Measurements from ENCODE around the gene RNF34.

The RNF34 gene

DNA sequence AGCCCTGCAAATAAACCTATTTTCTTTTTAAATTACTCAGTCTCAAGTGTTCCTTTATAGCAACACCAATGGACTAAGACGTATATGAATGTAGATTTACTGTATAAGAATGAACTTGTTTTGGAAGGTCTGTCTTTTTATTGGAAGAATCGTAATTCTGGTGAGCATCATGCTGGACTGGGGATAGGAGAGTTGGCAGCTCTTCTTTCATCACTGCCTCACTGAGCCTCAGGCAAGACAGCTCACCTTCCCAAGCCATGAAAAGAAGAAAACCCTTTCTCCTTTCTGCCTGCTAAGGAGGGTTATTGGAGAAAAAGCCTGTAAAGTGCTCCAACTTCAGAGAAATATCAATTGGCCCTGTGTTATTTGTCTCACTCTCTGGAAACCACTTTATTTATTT is 9.1 kb upstream of the RNF34 start:
- no peak for DNase-seq

DNA sequence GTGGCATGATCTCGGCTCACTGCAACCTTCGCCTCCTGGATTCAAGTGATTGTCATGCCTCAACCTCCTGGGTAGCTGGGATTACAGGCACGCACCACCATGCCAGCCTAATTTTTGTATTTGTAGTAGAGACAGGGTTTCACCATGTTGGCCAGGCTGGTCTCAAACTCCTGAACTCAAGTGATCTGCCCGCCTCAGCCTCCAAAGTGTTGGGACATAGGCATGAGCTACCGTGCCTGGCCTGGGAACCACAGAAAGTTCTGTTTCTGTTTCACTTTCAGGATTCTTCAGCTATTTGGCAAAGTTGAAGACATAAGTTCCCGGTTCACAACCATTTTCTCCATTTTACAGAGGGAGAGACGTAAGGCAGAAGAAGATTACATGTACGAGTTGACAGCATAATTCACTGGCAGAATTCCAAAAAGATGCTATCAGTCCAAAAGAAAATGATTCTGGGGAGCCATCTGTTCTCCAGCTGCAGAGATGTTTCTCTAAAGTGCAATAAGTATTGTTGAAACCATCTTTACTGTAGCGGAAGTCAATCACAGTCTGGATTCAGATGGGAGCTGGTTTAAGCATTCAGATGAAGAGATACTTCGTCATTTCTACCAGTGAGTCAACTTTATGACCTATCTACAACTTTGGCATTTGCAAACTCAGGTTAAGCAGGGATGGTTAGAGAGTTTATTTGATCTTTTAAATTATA is 8.1 kb upstream of the RNF34 start:
- peak; percentile 70 for DNase-seq

GRCh38 chr12:121392325-121392716 is 7.6 kb upstream of the RNF34 start:
- DNase-seq = no peak

DNA sequence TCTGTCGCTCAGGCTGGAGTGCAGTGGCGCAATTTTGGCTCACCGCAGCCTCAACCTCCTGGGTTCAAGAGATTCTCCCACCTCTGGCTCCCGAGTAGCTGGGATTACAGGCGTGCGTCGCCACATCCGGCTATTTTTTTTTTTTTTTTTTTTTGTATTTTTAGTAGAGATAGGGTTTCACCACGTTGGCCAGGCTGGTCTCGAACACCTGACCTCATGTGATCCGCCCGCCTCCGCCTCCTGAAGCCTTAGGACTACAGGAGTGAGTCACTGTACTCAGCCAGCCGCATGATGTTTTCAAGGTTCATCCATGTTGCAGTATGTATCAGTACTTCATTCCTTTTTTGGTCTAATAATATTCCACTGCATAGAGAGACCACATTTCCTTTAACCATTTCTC is 2.4 kb upstream of the RNF34 start:
- no peak for DNase-seq

DNA sequence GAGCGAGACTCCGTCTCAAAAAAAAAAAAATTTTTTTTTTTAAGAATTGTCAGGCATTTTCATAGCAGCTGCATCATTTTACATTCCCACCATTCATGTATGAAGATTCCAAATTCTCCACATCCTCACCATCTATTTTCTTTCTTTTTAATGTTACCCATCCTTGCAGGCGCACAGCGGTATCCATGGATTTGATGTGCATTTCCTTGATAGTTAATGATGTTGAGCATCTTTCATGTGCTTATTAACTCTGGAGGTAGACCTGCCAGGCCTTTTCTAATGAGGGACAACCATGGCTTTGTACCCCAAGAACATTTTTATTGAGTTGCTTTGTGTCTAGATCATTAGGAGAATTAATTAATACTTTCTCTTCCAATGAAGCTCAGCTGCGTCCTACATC is 1.6 kb upstream of the RNF34 start:
- no peak for DNase-seq

DNA sequence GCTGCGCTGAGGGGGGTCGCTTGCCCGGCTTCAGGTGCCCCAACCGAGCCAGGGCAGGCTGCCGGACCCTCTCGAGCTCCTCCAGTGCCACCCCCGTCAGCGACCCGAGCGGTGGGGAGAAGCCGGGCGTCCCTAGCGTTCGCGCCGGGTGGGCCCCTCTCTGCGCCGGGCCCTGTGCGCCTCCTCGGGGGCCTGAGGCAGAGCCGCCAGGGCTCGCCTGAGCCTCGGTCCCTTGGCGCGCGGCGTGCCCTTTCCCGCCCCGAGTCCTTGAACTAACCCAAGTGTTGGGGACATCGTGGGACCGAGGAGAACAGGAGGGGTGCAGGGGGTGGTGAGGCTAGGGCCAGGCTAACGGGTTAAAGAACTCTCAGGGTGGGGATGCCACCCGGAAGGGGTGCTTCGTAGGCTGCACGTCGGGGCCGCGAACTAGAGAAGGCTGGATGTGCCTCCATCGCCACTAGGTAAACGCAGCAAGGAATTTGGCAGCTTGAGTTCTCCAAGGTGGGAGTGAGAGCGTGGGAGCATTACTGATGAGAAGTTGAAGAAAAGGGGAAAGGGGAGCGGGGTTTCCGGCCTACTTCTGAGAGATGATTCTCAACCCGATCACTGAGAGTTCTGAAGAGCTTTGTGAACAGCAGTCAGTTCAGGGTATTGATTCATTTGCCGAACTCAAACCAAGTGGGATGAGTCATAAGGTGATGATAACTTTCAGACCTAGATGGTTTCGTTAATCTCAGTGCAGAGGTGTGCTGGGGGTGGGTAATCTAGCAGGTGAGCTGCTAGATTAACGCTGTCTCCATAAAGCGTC is 618 bp downstream of the RNF34 start:
- peak; percentile 18 for DNase-seq

- DNase-seq = no peak
Measured at GRCh38 chr12:121403721-121404120, 3.8 kb downstream of the RNF34 start.

DNA sequence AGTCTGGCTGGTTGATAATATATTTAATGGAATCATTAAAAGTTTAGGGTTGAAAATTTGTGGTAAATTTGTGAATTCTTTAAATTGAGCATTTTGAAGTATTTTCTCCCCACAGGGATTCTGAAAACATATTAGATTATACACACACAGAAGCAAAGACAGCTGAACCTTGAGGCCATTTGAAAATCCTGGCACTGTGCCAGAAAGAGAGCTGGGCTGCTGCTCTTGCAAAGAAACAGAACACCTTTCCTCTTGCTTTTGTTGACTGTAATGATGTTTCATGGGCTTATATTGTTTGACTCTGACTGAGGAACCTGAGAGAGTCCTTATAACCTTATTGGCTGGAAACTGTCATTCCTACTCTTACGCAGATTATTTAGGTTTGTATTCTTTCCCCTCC is 4.8 kb downstream of the RNF34 start:
- no peak for DNase-seq

DNA sequence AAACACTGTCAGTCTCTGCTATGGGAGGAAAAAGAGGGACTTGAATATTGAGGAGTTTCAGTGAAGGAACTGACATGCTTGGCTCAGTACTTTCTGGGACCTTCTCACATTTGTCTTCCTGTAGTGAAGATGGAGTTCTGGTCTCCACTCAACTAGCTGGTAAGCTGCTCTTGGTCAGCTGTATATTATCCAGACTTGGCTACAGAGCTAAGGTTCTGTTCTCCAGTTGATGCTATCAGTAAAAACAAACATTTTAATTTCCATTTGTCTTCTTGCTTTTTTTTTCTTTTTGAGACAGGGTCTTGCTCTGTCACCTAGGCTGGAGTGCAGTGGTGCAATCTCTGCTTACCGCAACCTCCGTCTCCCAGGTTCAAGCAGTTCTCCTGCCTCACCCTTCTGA is 5.3 kb downstream of the RNF34 start:
- DNase-seq = no peak

DNA sequence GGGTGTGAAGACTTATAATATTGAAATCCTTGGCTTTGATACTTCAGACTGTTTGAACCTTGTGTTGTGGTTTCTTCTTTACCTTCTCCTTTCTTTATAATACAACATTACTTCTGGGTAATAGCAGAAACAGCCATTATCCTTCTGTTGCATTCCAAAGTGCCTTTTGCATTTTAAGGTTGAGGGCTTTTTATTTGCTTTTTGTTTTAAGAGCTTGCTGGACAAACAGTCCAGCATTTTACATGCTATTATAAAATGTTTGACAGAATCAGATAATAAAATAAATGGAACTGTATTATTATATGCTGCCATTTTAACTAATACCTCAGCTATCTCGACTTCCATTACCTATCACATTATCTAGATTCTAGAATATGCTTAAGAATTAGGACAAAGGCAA is 14.0 kb downstream of the RNF34 start:
- no peak for DNase-seq

GRCh38 chr12:121417847-121418246 is 17.9 kb downstream of the RNF34 start:
- no peak for DNase-seq

- DNase-seq = no peak
Measured at GRCh38 chr12:121420109-121420508, 20.2 kb downstream of the RNF34 start.

- no peak for DNase-seq
Measured at GRCh38 chr12:121423253-121423652, 23.3 kb downstream of the RNF34 start.

GRCh38 chr12:121423682-121424623 is 24.0 kb downstream of the RNF34 start:
- DNase-seq = peak; percentile 40

GRCh38 chr12:121424624-121424975 is 24.7 kb downstream of the RNF34 start:
- no peak for DNase-seq

GRCh38 chr12:121427556-121428050 is 27.7 kb downstream of the RNF34 start:
- DNase-seq = no peak

- DNase-seq = no peak
Measured at GRCh38 chr12:121428883-121429282, 29.0 kb downstream of the RNF34 start.

- no peak for DNase-seq
Measured at GRCh38 chr12:121430833-121431415, 31.0 kb downstream of the RNF34 start.

DNA sequence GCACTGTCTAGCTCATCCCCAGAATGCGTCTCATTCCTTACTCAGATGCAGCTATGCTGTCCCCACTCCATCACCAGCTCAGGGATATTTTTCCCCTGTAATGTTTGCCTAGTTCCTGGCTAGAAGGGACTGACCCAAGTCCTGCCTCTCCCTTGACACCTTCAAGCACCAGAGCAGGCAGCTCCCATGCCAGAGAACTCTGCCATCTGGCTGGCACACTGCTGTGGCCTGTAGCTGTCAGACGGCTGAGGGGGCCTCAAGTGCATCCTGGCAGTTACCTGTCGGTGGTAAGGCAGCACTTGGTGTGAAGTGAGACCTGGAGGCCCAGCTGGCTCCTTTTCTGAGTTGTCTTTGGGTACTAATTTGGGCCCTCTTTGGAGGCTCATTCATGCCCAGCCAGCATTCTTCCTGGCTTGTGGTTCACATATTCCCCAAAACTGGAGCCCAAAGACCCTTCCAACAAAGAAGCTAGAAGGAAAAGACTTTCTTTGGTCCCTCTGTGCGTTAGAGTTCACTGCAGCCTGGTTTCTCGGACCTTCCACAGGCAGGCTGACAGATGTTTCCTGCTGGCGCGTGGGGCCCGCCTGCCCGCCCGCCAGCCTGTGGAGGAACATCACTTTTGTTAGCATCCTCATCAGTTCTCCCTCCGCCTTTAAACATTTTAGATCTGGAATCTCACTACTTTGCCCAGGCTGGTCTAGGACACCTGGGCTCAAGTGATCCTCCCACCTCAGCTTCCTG is 33.0 kb downstream of the RNF34 start:
- DNase-seq = no peak

- DNase-seq = no peak
Measured at GRCh38 chr12:121436706-121437105, 36.8 kb downstream of the RNF34 start.

GRCh38 chr12:121438905-121439304 is 39.0 kb downstream of the RNF34 start:
- no peak for DNase-seq

- no peak for DNase-seq
Measured at GRCh38 chr12:121439715-121440114, 39.8 kb downstream of the RNF34 start.

All from fibroblast of skin of abdomen (primary cell).